PFSK-1 (cell line): ENCODE data around the gene HOXA13.

Experiments
- FOXP2 ChIP-seq: optimal IDR thresholded peaks from 2 replicates; pipeline ENCODE3; 2011; ENCODE audit warnings: borderline replicate concordance, control low read depth, inconsistent platforms; ENCODE audit not compliant: insufficient read depth; ENCODE audit errors: extremely low read length, extremely low read depth
- POLR2AphosphoS5 ChIP-seq: IDR thresholded peaks from 2 replicates; pipeline ENCODE4 v1.6.1; 2012; ENCODE audit warnings: low read depth, mild to moderate bottlenecking, control low read depth, low read length, moderate library complexity
- REST ChIP-seq, 2 experiments: IDR thresholded peaks; 2 replicates each; pipeline versions ENCODE4 v1.6.1 to v1.8.0; 2011 to 2012; ENCODE audit warnings: low read depth in 2 of 2, low read length in 2 of 2, control low read depth in 1 of 2, inconsistent platforms in 1 of 2, mild to moderate bottlenecking in 1 of 2, moderate library complexity in 1 of 2; ENCODE audit not compliant: insufficient read depth in 1 of 2
- SIN3A ChIP-seq: IDR thresholded peaks from 2 replicates; pipeline ENCODE4 v1.6.1; 2012; ENCODE audit warnings: mild to moderate bottlenecking, low read length, moderate library complexity, borderline replicate concordance; ENCODE audit not compliant: insufficient read depth
- TAF1 ChIP-seq: IDR thresholded peaks from 2 replicates; pipeline ENCODE4 v1.6.1; 2012; ENCODE audit warnings: low read length, control low read depth, borderline replicate concordance; ENCODE audit not compliant: insufficient read depth

- TF ChIP-seq TAF1 (no peak), REST (IDR thresholded peaks at IDR 0.05; ENCODE audit: insufficient read depth in 1 of 2, low read depth in 2 of 2, low read length in 2 of 2) (no peak), POLR2AphosphoS5 (no peak), SIN3A (no peak), FOXP2 (no peak)
Measured at GRCh38 chr7:27154901-27155815, 44.7 kb downstream of the HOXA13 start.
